Transverse colon (tissue), 4 donors: Measurements from ENCODE around the gene SASH1. TPM values are rescaled to one million over a fixed set of nuclear protein-coding genes. Genes with fewer than 3 reads are reported as not detected.

Experiments used
- DNase-seq: peaks from one replicate; pipeline ENCODE4 v3.0.0-alpha.2; 2019
- H3K27ac ChIP-seq, 4 donors: fragments of 200-600 bp; sonication (generic); 2 replicates each; pipeline ENCODE4 v1.5.1; 2016 to 2018; ENCODE audit warnings: inconsistent platforms in 4 of 4
- H3K27me3 ChIP-seq: fragments of 200-600 bp; sonication (generic); 2 replicates; pipeline ENCODE4 v1.5.1; 2017; ENCODE audit warnings: inconsistent platforms
- H3K36me3 ChIP-seq, 4 donors: fragments of 200-600 bp; sonication (generic); 2 replicates each; pipeline ENCODE4 v1.5.1; 2017 to 2019; ENCODE audit warnings: inconsistent platforms in 4 of 4
- H3K4me1 ChIP-seq, 4 donors: fragments of 200-600 bp; sonication (generic); 2 replicates each; pipeline ENCODE4 v1.5.1; 2017 to 2020; ENCODE audit warnings: inconsistent platforms in 4 of 4
- H3K4me3 ChIP-seq, 4 donors: fragments of 200-600 bp; sonication (generic); 1 replicate in 1 of 4; 2 replicates in 3 of 4; pipeline versions ENCODE4 v1.5.1 to v1.6.1; 2017 to 2019; ENCODE audit warnings: inconsistent platforms in 4 of 4
- H3K9me3 ChIP-seq, 2 donors: fragments of 200-600 bp; sonication (generic); 2 replicates each; pipeline ENCODE4 v1.5.1; 2017 to 2019; ENCODE audit warnings: inconsistent platforms in 2 of 2
- EP300 ChIP-seq: sonication (generic); formaldehyde crosslinking; IDR thresholded peaks from one replicate; pipeline ENCODE4 v1.6.1; 2017; ENCODE audit warnings: antibody characterized with exemption, low read depth
- POLR2A ChIP-seq: fragments of 450-650 bp; IDR thresholded peaks from one replicate; pipeline ENCODE4 v1.6.1; 2016; ENCODE audit warnings: antibody characterized with exemption, mild to moderate bottlenecking, moderate library complexity
- POLR2AphosphoS5 ChIP-seq, 3 donors: sonication (generic); formaldehyde crosslinking; IDR thresholded peaks; one replicate each; pipeline ENCODE4 v1.6.1; 2016; ENCODE audit warnings: antibody characterized with exemption in 3 of 3
- WGBS, 2 donors: methylation state at CpG; one replicate each; pipeline ENCODE4 v1.1.5; 2018; ENCODE audit warnings: low coverage in 1 of 2; 5-methylcytosine and 5-hydroxymethylcytosine counted together
- in situ Hi-C, 4 donors: fragments of 200-750 bp; cut with MboI; loops; one replicate each; pipeline versions ENCODE4 v1.15.0 to v1.15.1; 2017; ENCODE audit warnings: low sequenced_read_pairs in 3 of 4, low pct_ligation_motif_present in 1 of 4, low pct_unique_long_range_greater_than_20kb in 1 of 4
- intact Hi-C: fragments of 100-400 bp; cut with DNase I; formaldehyde crosslinking; loops from one replicate; pipeline ENCODE4 v1.15.1; 2023; ENCODE audit warnings: low total_unique reads
- total RNA-seq, 4 donors: library from RNA; depleted of rRNA; stranded (reverse); fragments of >200 nt; gene quantifications; one replicate each; pipeline ENCODE4 v1.1.0, GENCODE V29; 2016
- TF ChIP-seq, protein P1 (sequence below), 5 experiments: fragments of 200-600 bp in 3 of 5; fragments of 450-650 bp in 2 of 5; sonication (generic) in 3 of 5; IDR thresholded peaks; 1 replicate in 2 of 5; 2 replicates in 3 of 5; pipeline ENCODE4 v1.5.1; 2016 to 2017; ENCODE audit warnings: antibody characterized with exemption in 5 of 5, inconsistent platforms in 3 of 5, mild to moderate bottlenecking in 2 of 5, moderate library complexity in 1 of 5

SASH1 gene
- total RNA-seq, 4 donors from 2014 or later: 16.5 to 71.6 (median 28.7) TPM

DNA sequence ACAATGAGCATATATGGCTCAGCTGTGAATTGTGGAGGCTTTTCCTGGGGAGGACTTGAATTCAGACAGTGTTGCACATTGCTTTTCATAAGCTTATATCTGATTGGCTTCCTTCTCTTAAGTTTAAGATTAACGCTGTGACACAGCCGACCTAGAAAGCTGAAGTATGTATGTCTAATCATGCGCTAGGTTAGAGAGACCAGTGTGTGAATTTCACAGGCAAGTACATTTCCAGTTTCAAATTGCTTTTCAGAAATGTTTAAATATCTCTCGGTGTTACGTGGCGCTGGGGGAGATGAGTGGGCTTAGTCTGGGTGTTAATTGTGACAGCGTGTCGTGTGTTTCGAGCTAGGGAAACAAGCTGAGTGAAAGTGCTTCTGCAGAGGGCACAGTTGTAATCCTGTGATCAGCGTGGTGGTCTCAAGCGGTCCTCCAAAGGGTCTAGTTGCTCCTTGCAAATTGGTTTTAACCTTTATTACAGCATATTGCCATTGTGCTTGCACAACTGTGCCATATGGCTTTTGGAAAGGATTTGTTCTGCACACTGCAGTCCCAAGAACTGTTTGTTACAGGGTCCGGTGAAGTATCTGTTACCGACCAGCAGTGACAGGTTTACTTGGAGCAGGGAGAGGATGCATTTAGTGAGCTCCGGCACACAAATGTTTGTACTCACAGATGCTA lies 166.6 kb downstream of the SASH1 start:
- H3K27ac ChIP-seq: peak overlapping the region; percentile 72 to 87 (median 84)
- in situ Hi-C loops: no loop called here
- no peaks in the 10 kb centered on the region for H3K27me3 ChIP-seq
- H3K9me3 ChIP-seq: no peaks in the 10 kb centered on the region
- WGBS, 2 donors: 32 to 41% methylated on average over 3 to 14 of the region's 14 CpGs
- no peak for DNase-seq
- H3K4me1 ChIP-seq: peaks cover 0 to 12% (median 0%) of the 10 kb centered on the region in 4 donors
- TF ChIP-seq POLR2A (no peak), EP300 (no peak), POLR2AphosphoS5 (IDR thresholded peaks at IDR 0.05) (no peak)
- TF ChIP-seq, protein P1, sequence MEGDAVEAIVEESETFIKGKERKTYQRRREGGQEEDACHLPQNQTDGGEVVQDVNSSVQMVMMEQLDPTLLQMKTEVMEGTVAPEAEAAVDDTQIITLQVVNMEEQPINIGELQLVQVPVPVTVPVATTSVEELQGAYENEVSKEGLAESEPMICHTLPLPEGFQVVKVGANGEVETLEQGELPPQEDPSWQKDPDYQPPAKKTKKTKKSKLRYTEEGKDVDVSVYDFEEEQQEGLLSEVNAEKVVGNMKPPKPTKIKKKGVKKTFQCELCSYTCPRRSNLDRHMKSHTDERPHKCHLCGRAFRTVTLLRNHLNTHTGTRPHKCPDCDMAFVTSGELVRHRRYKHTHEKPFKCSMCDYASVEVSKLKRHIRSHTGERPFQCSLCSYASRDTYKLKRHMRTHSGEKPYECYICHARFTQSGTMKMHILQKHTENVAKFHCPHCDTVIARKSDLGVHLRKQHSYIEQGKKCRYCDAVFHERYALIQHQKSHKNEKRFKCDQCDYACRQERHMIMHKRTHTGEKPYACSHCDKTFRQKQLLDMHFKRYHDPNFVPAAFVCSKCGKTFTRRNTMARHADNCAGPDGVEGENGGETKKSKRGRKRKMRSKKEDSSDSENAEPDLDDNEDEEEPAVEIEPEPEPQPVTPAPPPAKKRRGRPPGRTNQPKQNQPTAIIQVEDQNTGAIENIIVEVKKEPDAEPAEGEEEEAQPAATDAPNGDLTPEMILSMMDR (IDR thresholded peaks at IDR 0.05): no peak
- peak overlapping the region; percentile 18 to 35 (median 22) for H3K4me3 ChIP-seq
- no peaks in the 10 kb centered on the region for H3K36me3 ChIP-seq
- intact Hi-C loops: no loop called here

GRCh38 chr6:148509800-148510581 lies 167.4 kb downstream of the SASH1 start:
- Histone ChIP-seq H3K9me3 (no peaks in the 10 kb centered on the region), H3K27me3 (no peaks in the 10 kb centered on the region), H3K4me3 (peak overlapping the region; percentile 18 to 35 (median 22)), H3K27ac (peak overlapping the region; percentile 72 to 87 (median 84)), H3K36me3 (no peaks in the 10 kb centered on the region), H3K4me1 (peaks cover 0 to 12% (median 0%) of the 10 kb centered on the region in 4 donors)
- intact Hi-C loops: no loop called here
- 15 to 25% methylated on average over 4 to 6 of the region's 6 CpGs for WGBS, 2 donors
- in situ Hi-C loops: no loop called here
- TF ChIP-seq POLR2A (peak; percentile 54), EP300 (no peak), POLR2AphosphoS5 (IDR thresholded peaks at IDR 0.05) (peak; percentile 27 to 76 (median 68))
- TF ChIP-seq, protein P1 (IDR thresholded peaks at IDR 0.05): no peak
- peak; percentile 59 for DNase-seq

DNA sequence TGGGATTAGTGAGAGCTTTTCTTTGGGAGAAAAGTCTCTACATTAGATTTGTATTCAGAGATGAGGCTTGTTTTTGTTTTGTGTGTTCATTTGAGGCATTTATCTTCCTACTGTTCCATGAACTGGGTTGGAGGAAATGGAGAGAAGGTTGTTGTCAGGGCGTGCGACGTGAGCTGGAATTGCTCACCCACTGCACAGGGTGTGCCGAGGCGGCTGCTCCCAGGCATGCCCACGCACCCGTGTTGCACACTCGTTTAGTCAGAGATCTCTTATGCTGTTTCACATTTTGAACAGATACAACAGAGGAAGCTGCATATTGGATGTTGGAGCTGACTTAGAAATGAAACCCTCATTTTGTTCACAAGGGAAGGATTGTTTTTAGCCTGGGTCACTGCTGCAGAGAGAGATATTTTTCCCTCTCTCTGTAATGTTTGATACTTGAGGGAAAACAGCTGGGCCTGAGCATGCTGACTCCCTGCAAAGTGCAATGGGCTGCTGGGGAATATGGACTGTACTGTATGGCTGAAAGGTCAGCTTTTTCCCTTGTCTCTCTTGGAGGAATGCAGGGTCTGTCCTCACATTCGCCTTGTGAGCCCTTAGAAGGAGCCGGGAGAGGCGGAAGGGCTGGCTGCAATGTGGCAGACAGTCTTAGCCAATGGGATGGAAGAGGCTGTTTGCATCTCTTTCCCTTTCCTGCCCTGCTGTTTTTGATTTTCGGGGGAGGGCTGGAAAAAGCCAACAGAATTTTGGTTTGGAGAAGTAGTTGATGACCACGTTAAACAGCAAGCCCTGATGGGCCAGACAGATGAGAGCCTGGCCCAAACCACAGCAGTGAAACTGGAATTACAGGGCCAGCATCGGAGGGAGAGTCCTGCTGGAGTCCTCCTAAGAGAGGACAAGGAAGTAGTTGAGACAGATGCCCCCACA lies 170.8 kb downstream of the SASH1 start:
- H3K4me1 ChIP-seq: peaks cover 0 to 17% (median 5%) of the 10 kb centered on the region in 4 donors
- H3K4me3 ChIP-seq: no peak overlapping the region
- in situ Hi-C loops: no loop called here
- peak overlapping the region; percentile 72 to 87 (median 83) for H3K27ac ChIP-seq
- intact Hi-C loops: no loop called here
- no peaks in the 10 kb centered on the region for H3K36me3 ChIP-seq
- TF ChIP-seq POLR2A (no peak), POLR2AphosphoS5 (IDR thresholded peaks at IDR 0.05) (peak in 2 of 3 donors; percentile 20 to 32), EP300 (no peak)
- TF ChIP-seq, protein P1 (IDR thresholded peaks at IDR 0.05): no peak
- no peaks in the 10 kb centered on the region for H3K9me3 ChIP-seq
- no peaks in the 10 kb centered on the region for H3K27me3 ChIP-seq
- WGBS, 2 donors: 69 to 77% methylated on average over 4 to 14 of the region's 14 CpGs
- DNase-seq: no peak
